Fibroblast of lung (primary cell): ENCODE data around the gene ZFY. TPM values are rescaled to one million over a fixed set of nuclear protein-coding genes. Genes with fewer than 3 reads are reported as not detected.
"Not testable (repeated sequence)": the region's sequence is repeated elsewhere in the genome, so short reads cannot be mapped to it uniquely, and the experiment has no call there.

Experiments
- DNase-seq, 2 donors: peaks; one replicate each; pipeline versions ENCODE4 v3.0.0 to v3.0.0-alpha.2; 2010; ENCODE audit warnings: low read depth in 2 of 2
- H2AFZ ChIP-seq: 2 replicates; pipeline ENCODE4 v1.5.1; 2012; ENCODE audit warnings: low read length, control low read depth, inconsistent platforms
- H3K27ac ChIP-seq: 2 replicates; pipeline ENCODE4 v1.5.1; 2011; ENCODE audit warnings: low read length, control low read depth; ENCODE audit not compliant: insufficient read depth
- H3K27me3 ChIP-seq: 2 replicates; pipeline ENCODE4 v1.5.1; 2011; ENCODE audit warnings: mild to moderate bottlenecking, low read length; ENCODE audit not compliant: control insufficient read depth, insufficient read depth
- H3K36me3 ChIP-seq: 2 replicates; pipeline ENCODE4 v1.5.1; 2011; ENCODE audit warnings: low read length; ENCODE audit not compliant: control insufficient read depth, insufficient read depth
- H3K4me1 ChIP-seq: 2 replicates; pipeline ENCODE4 v1.5.1; 2011; ENCODE audit warnings: low read length; ENCODE audit not compliant: control insufficient read depth, insufficient read depth; ENCODE audit errors: extremely low read depth
- H3K4me2 ChIP-seq: 2 replicates; pipeline ENCODE4 v1.5.1; 2011; ENCODE audit warnings: low read length, control low read depth; ENCODE audit not compliant: insufficient read depth; ENCODE audit errors: extremely low read depth
- H3K4me3 ChIP-seq, 4 experiments: fragments of 200-600 bp in 1 of 4; sonication (generic) in 1 of 4; replicated peaks in 1 of 4; 2 replicates each; pipeline ENCODE4 v1.5.1; 2011 to 2016; ENCODE audit warnings: low read length in 4 of 4, low read depth in 3 of 4, mild to moderate bottlenecking in 3 of 4, control low read depth in 2 of 4, inconsistent platforms in 1 of 4, mixed read lengths in 1 of 4; ENCODE audit not compliant: insufficient read depth in 1 of 4; ENCODE audit errors: control extremely low read depth in 1 of 4
- H3K79me2 ChIP-seq: 2 replicates; pipeline ENCODE4 v1.5.1; 2012; ENCODE audit warnings: mild to moderate bottlenecking, low read length, inconsistent platforms; ENCODE audit not compliant: control insufficient read depth, insufficient read depth
- H3K9ac ChIP-seq: 2 replicates; pipeline ENCODE4 v1.5.1; 2011; ENCODE audit warnings: mild to moderate bottlenecking, low read length, control low read depth; ENCODE audit not compliant: insufficient read depth
- H3K9me3 ChIP-seq: 2 replicates; pipeline ENCODE4 v1.5.1; 2012; ENCODE audit warnings: low read depth, low read length; ENCODE audit not compliant: control insufficient read depth, insufficient read depth
- H4K20me1 ChIP-seq: 2 replicates; pipeline ENCODE4 v1.5.1; 2011; ENCODE audit warnings: low read length; ENCODE audit not compliant: control insufficient read depth, insufficient read depth; ENCODE audit errors: extremely low read depth
- CTCF ChIP-seq, 2 donors: IDR thresholded peaks in 1 of 2; conservative IDR thresholded peaks in 1 of 2; 1 replicate in 1 of 2; 2 replicates in 1 of 2; pipeline ENCODE4 v1.5.1; 2011 to 2012; ENCODE audit warnings: low read length in 2 of 2, control low read depth in 1 of 2, inconsistent platforms in 1 of 2, low read depth in 1 of 2, mild to moderate bottlenecking in 1 of 2
- EZH2 ChIP-seq: IDR thresholded peaks from 2 replicates; pipeline ENCODE4 v1.5.1; 2012; ENCODE audit warnings: low read length, control low read depth, mild to moderate bottlenecking; ENCODE audit errors: missing control alignments
- polyA plus RNA-seq, 2 donors: library from polyadenylated mRNA; depleted of rRNA in 1 of 2; stranded (reverse) in 1 of 2; unstranded in 1 of 2; fragments of >200 nt; gene quantifications; 2 replicates each; pipeline ENCODE4 v1.2.1, GENCODE V29; 2011 to 2012; ENCODE audit warnings: missing spikeins in 1 of 2
- total RNA-seq: library from RNA; depleted of rRNA; stranded (reverse); fragments of >200 nt; gene quantifications from 2 replicates; pipeline ENCODE4 v1.2.1, GENCODE V29; 2014

Gene ZFY
- total and polyA plus RNA-seq, 2 donors (not counting 1 experiment from before 2014, with no cell fraction given): 11.6 TPM; not detected in 1

DNA sequence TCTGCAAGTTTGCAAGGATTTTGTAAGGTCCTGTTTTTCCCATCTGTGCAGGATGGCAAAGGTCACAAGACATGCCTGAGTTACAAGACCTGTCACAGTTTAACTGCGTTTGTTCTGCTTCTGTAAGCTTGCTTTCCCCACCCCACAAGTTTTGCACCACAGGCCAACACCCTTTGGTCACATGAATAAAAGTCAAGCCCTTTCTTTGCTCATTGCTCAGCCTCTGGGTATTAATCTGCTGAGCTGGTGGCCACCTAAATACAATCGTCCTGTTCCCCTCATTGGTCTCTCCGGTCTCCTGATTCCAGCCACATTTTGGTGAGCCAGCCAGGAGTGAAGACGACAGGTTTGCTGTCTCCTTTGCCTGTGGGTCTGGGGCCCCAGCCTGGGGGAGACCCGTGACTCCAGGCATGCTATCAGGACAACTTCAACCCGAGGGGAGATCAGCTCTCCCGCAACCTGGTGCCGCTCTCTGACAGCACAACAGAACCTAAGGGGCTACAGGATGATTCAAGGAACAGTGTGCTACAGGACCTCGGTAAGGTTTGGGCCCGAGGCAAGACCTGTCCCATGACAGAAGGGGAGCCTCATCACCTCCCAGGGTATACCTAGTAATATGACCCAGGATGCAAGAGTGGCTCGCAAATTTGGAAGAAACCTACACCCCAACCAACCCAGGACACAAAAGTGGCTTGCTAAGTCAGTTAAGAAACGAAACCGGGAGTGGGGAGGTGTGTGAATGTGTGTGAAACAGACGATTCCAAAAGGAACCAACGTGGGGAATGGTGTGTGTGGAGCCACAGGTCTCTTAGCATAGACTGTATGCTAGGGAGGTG, 67.7 kb downstream of the ZFY start:
- TF ChIP-seq CTCF (conservative IDR thresholded peaks at IDR 0.05 in 1 of 2, IDR thresholded peaks at IDR 0.05 in 1 of 2; ENCODE audit: low read depth in 1 of 2, low read length in 2 of 2) (no peak), EZH2 (no peak)
- no peaks in the 10 kb centered on the region for H3K27me3 ChIP-seq
- no peaks in the 10 kb centered on the region for H3K79me2 ChIP-seq
- peak in 1 of 2 donors; percentile 20 for DNase-seq
- no peaks in the 10 kb centered on the region for H3K36me3 ChIP-seq
- H3K27ac ChIP-seq: no peak overlapping the region
- H4K20me1 ChIP-seq: no peaks in the 10 kb centered on the region
- H3K4me2 ChIP-seq: no peak overlapping the region
- no peaks in the 10 kb centered on the region for H3K4me1 ChIP-seq
- peak overlapping the region in 3 of 4 experiments; percentile 2 to 73 (median 63) for H3K4me3 ChIP-seq
- peak overlapping the region; percentile 19 for H2AFZ ChIP-seq
- no peaks in the 10 kb centered on the region for H3K9me3 ChIP-seq
- H3K9ac ChIP-seq: no peak overlapping the region

GRCh38 chrY:3003516-3003830, 68.3 kb downstream of the ZFY start:
- Histone ChIP-seq H3K27me3 (no peaks in the 10 kb centered on the region), H3K36me3 (no peaks in the 10 kb centered on the region), H3K79me2 (no peaks in the 10 kb centered on the region), H4K20me1 (no peaks in the 10 kb centered on the region), H3K4me2 (no peak overlapping the region), H2AFZ (peak overlapping the region; percentile 7), H3K4me3 (peak overlapping the region in 3 of 4 experiments; percentile 2 to 73 (median 63)), H3K9ac (no peak overlapping the region), H3K27ac (no peak overlapping the region), H3K9me3 (no peaks in the 10 kb centered on the region), H3K4me1 (no peaks in the 10 kb centered on the region)
- no peak for TF ChIP-seq EZH2
- TF ChIP-seq CTCF (conservative IDR thresholded peaks at IDR 0.05 in 1 of 2, IDR thresholded peaks at IDR 0.05 in 1 of 2; ENCODE audit: low read depth in 1 of 2, low read length in 2 of 2): no peak
- DNase-seq: peak in 1 of 2 donors; percentile 31

DNA sequence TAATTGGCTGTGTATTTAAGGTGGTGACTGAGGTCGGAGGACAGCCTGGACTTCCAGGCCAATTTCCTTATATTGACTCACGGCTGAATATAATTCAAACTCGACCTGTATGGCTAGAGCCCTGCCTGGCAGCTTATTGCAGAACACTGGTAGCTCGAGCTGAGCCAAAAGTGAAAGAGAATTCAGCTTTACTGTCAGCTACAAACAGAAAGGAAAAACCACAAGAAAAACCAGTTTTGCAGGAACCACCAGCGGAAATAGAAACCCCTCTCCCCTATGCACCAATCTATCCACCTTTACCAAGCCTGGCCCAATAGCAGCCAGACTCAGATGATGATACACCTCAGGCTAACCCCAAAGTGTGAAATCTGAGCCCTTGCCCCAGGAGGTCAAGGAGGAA, 68.7 kb downstream of the ZFY start:
- no peaks in the 10 kb centered on the region for H3K9me3 ChIP-seq
- DNase-seq: peak in 1 of 2 donors; percentile 40
- H2AFZ ChIP-seq: peak overlapping the region; percentile 7
- H3K27ac ChIP-seq: no peak overlapping the region
- no peaks in the 10 kb centered on the region for H3K4me1 ChIP-seq
- H3K79me2 ChIP-seq: no peaks in the 10 kb centered on the region
- no peaks in the 10 kb centered on the region for H3K27me3 ChIP-seq
- no peaks in the 10 kb centered on the region for H4K20me1 ChIP-seq
- peak overlapping the region in 3 of 4 experiments; percentile 2 to 73 (median 63) for H3K4me3 ChIP-seq
- TF ChIP-seq EZH2 (no peak), CTCF (conservative IDR thresholded peaks at IDR 0.05 in 1 of 2, IDR thresholded peaks at IDR 0.05 in 1 of 2; ENCODE audit: low read depth in 1 of 2, low read length in 2 of 2) (no peak)
- H3K36me3 ChIP-seq: no peaks in the 10 kb centered on the region
- H3K9ac ChIP-seq: no peak overlapping the region
- H3K4me2 ChIP-seq: no peak overlapping the region

DNA sequence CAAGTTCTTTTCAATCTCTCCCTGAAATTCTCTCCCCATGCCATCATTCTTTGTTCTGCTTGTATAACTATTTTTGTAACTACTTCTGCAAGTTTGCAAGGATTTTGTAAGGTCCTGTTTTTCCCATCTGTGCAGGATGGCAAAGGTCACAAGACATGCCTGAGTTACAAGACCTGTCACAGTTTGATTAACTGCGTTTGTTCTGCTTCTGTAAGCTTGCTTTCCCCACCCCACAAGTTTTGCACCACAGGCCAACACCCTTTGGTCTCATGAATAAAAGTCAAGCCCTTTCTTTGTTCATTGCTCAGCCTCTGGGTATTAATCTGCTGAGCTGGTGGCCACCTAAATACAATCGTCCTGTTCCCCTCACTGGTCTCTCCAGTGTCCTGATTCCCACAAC, 70.8 kb downstream of the ZFY start:
- not testable (repeated sequence) for H3K4me1 ChIP-seq, H3K27ac ChIP-seq, H3K4me3 ChIP-seq, H3K79me2 ChIP-seq, H3K27me3 ChIP-seq, H4K20me1 ChIP-seq, H3K36me3 ChIP-seq, H3K4me2 ChIP-seq, H3K9me3 ChIP-seq, H2AFZ ChIP-seq, H3K9ac ChIP-seq
- peak in 1 of 2 donors; percentile 3 for DNase-seq
